K562 (cell line): Measurements from ENCODE around the gene ZGLP1. TPM values are rescaled to one million over a fixed set of nuclear protein-coding genes. Genes with fewer than 3 reads are reported as not detected.

Source experiments
- BCLAF1 ChIP-seq, 2 experiments: fragments of 450-650 bp in 1 of 2; IDR thresholded peaks; 2 replicates each; pipeline ENCODE4 v1.6.1; 2011 to 2017; ENCODE audit warnings: low read depth in 2 of 2, antibody characterized with exemption in 1 of 2, borderline replicate concordance in 1 of 2, low read length in 1 of 2, mild to moderate bottlenecking in 1 of 2, mixed read lengths in 1 of 2; ENCODE audit not compliant: control insufficient read depth in 1 of 2
- CBFA2T2 ChIP-seq: fragments of 450-650 bp; conservative IDR thresholded peaks from 2 replicates; pipeline ENCODE4 v1.6.1; 2017; ENCODE audit warnings: mild to moderate bottlenecking
- CBX2 ChIP-seq: fragments of 200-600 bp; sonication (generic); IDR thresholded peaks from one replicate; pipeline ENCODE4 v1.6.1; 2012; ENCODE audit warnings: mild to moderate bottlenecking, low read length, inconsistent platforms; ENCODE audit not compliant: insufficient read depth, poor library complexity, severe bottlenecking
- COPS2 ChIP-seq: fragments of 450-650 bp; conservative IDR thresholded peaks from 2 replicates; pipeline ENCODE4 v1.6.1; 2016; ENCODE audit warnings: mild to moderate bottlenecking, moderate library complexity
- CREB3L1 ChIP-seq: fragments of 450-650 bp; IDR thresholded peaks from 2 replicates; pipeline ENCODE4 v1.6.1; 2014; ENCODE audit warnings: low read depth, mild to moderate bottlenecking, moderate library complexity, borderline replicate concordance
- CREM ChIP-seq: IDR thresholded peaks from 2 replicates; pipeline ENCODE4 v1.6.1; 2014; ENCODE audit warnings: antibody characterized with exemption, low read depth
- DMBX1 ChIP-seq: fragments of 250-450 bp; sonication (Bioruptor Pico); IDR thresholded peaks from 2 replicates; pipeline ENCODE4 v1.8.0; 2022; ENCODE audit warnings: inconsistent platforms, mild to moderate bottlenecking, moderate library complexity, borderline replicate concordance
- EGR1 ChIP-seq: fragments of 450-650 bp; conservative IDR thresholded peaks from 2 replicates; pipeline ENCODE4 v1.6.1; 2017; ENCODE audit warnings: mild to moderate bottlenecking
- FOXA3 ChIP-seq, 2 experiments: fragments of 450-650 bp in 1 of 2; sonication (generic) in 1 of 2; formaldehyde crosslinking; IDR thresholded peaks in 1 of 2; conservative IDR thresholded peaks in 1 of 2; 2 replicates each; pipeline versions ENCODE4 v1.4.0 to v1.8.0; 2020 to 2022; ENCODE audit warnings: mild to moderate bottlenecking in 2 of 2, missing genetic modification reagents in 1 of 2
- HDGF ChIP-seq: fragments of 450-650 bp; IDR thresholded peaks from 2 replicates; pipeline ENCODE4 v1.6.1; 2016
- HNRNPH1 ChIP-seq: fragments of 200-400 bp; formaldehyde crosslinking; optimal IDR thresholded peaks from 2 replicates; pipeline ENCODE3; 2017; ENCODE audit warnings: low read depth, mild to moderate bottlenecking, low read length, moderate library complexity
- HSF4 ChIP-seq: fragments of 250-450 bp; sonication (Bioruptor Pico); IDR thresholded peaks from 2 replicates; pipeline ENCODE4 v2.1.2; 2022; ENCODE audit warnings: mild to moderate bottlenecking, moderate library complexity, borderline replicate concordance
- KLF1 ChIP-seq: fragments of 450-650 bp; IDR thresholded peaks from 2 replicates; pipeline ENCODE4 v1.6.1; 2016; ENCODE audit warnings: missing genetic modification characterization, missing compliant biosample characterization
- MYBL2 ChIP-seq, 2 experiments: fragments of 450-650 bp in 1 of 2; sonication (generic) in 1 of 2; formaldehyde crosslinking in 1 of 2; IDR thresholded peaks; 2 replicates each; pipeline versions ENCODE4 v1.6.1 to v1.8.1; 2017 to 2022; ENCODE audit warnings: borderline replicate concordance in 1 of 2, inconsistent platforms in 1 of 2, low read depth in 1 of 2, mild to moderate bottlenecking in 1 of 2, missing genetic modification reagents in 1 of 2, moderate library complexity in 1 of 2
- NFE2 ChIP-seq: IDR thresholded peaks from 2 replicates; pipeline ENCODE4 v1.6.1; 2014; ENCODE audit warnings: antibody characterized with exemption, low read depth
- TGIF2 ChIP-seq: sonication (generic); formaldehyde crosslinking; IDR thresholded peaks from 2 replicates; pipeline ENCODE4 v1.8.1; 2022; ENCODE audit warnings: mild to moderate bottlenecking, missing genetic modification reagents, moderate library complexity
- ZNF134 ChIP-seq: fragments of 250-450 bp; sonication (Bioruptor Pico); conservative IDR thresholded peaks from 2 replicates; pipeline ENCODE4 v1.4.0; 2020
- ZNF511 ChIP-seq: sonication (generic); formaldehyde crosslinking; IDR thresholded peaks from 2 replicates; pipeline ENCODE4 v1.8.0; 2022; ENCODE audit warnings: mild to moderate bottlenecking, missing genetic modification reagents
- ZNF512 ChIP-seq: IDR thresholded peaks from 2 replicates; pipeline ENCODE4 v1.6.1; 2016; ENCODE audit warnings: missing genetic modification characterization, missing compliant biosample characterization
- ZNF584 ChIP-seq: fragments of 200-800 bp; sonication (Bioruptor generic); IDR thresholded peaks from 2 replicates; pipeline ENCODE4 v1.6.1; 2016; ENCODE audit warnings: low read depth, mild to moderate bottlenecking, missing genetic modification characterization, missing compliant biosample characterization
- ZNF695 ChIP-seq: fragments of 450-650 bp; formaldehyde crosslinking; IDR thresholded peaks from 2 replicates; pipeline ENCODE4 v1.4.0; 2020; ENCODE audit warnings: mild to moderate bottlenecking, moderate library complexity
- ZNF830 ChIP-seq: fragments of 250-450 bp; sonication (Bioruptor Pico); IDR thresholded peaks from 2 replicates; pipeline ENCODE4 v1.5.0; 2021; ENCODE audit warnings: mild to moderate bottlenecking
- polyA plus RNA-seq, 8 experiments: library from polyadenylated mRNA; depleted of rRNA in 4 of 8; stranded (reverse) in 5 of 8; unstranded in 3 of 8; fragments of >200 nt; fragmentation: Nextera tagmentation in 2 of 8; fragmentation: Illumina TruSeq in 1 of 8; extraction: Ambion mirVana in 2 of 8; extraction: Trizol in 1 of 8; gene quantifications; 2 replicates each; pipeline versions ENCODE4 v1.2.1 to v1.2.3, GENCODE V29; 2011 to 2014; ENCODE audit warnings: inconsistent platforms in 1 of 8, missing spikeins in 1 of 8
- total RNA-seq, 7 experiments: library from RNA; depleted of rRNA in 6 of 7; stranded (reverse); fragments of >200 nt in 6 of 7; fragmentation: Illumina TruSeq in 2 of 7; extraction: Trizol in 2 of 7; gene quantifications; 2 replicates each; pipeline versions ENCODE4 v1.2.1 to v1.2.3, GENCODE V29; 2011 to 2021; ENCODE audit warnings: low replicate concordance in 1 of 7

Gene ZGLP1
- total and polyA plus RNA-seq, 9 of the 15 experiments (the other 6 are each of a cell fraction or from before 2014, with no cell fraction given) = 0.24 to 4.5 (median 2.2) TPM

GRCh38 chr19:10346509-10346908 is 36.9 kb upstream of the ZGLP1 start (continued):
- TF ChIP-seq ZNF512 (tag) = no peak
- TF ChIP-seq TGIF2 (CRISPR knock-in tag) = no peak
- TF ChIP-seq HSF4 (CRISPR knock-in tag) = no peak
- peak; percentile 80 for TF ChIP-seq CREM
- no peak for TF ChIP-seq MYBL2 (IDR thresholded peaks at IDR 0.05; ENCODE audit: low read depth)
- no peak for TF ChIP-seq MYBL2 (CRISPR knock-in tag; IDR thresholded peaks at IDR 0.05; ENCODE audit: borderline replicate concordance)
- no peak for TF ChIP-seq ZNF584 (CRISPR knock-in tag)
- TF ChIP-seq HNRNPH1 = no peak
- TF ChIP-seq NFE2 = peak; percentile 90
- TF ChIP-seq ZNF134 (CRISPR knock-in tag) = no peak
- TF ChIP-seq DMBX1 (CRISPR knock-in tag) = no peak
- TF ChIP-seq ZNF695 (CRISPR knock-in tag) = no peak
- no peak for TF ChIP-seq HDGF
- TF ChIP-seq FOXA3 (CRISPR knock-in tag; conservative IDR thresholded peaks at IDR 0.05 in 1 of 2, IDR thresholded peaks at IDR 0.05 in 1 of 2) = no peak
- TF ChIP-seq CBX2 = no peak
- TF ChIP-seq BCLAF1 (IDR thresholded peaks at IDR 0.05; ENCODE audit: borderline replicate concordance in 1 of 2, control insufficient read depth in 1 of 2, low read depth in 2 of 2, low read length in 1 of 2) = no peak
- no peak for TF ChIP-seq COPS2
- no peak for TF ChIP-seq ZNF511 (CRISPR knock-in tag)
- TF ChIP-seq KLF1 (tag) = no peak
- TF ChIP-seq EGR1 = peak; percentile 91
- no peak for TF ChIP-seq CREB3L1
- TF ChIP-seq CBFA2T2 = no peak
- TF ChIP-seq ZNF830 (CRISPR knock-in tag) = no peak
